Measurements from ENCODE around the gene HIGD2A.

DNA sequence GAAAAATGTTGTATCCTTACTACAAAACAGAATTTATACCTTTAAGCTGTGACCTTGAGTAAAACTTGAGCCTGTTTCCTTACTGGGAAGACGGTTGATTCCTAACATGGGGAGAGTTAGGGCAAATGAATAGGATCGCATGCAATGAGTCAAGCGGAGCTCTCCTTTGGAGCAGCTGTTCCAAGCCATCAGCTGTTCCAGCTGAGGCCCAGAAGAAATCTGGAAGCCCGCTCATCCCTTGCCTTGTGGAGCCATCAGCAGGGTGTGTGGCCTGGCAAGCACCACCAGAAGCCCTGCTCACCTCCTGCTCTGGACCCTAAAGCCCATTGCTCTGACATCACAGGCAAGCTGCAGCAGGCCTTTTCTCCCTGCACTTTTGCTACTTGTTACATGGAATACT lies 35.0 kb upstream of the HIGD2A start:
- TF ChIP-seq CTCF (IDR thresholded peaks at IDR 0.05): no peak
- TF ChIP-seq POLR2A (IDR thresholded peaks at IDR 0.05): no peak

Measured in body of pancreas (tissue), 4 donors.